Measurements from ENCODE around the gene RAB40A. TPM values are rescaled to one million over a fixed set of nuclear protein-coding genes. Genes with fewer than 3 reads are reported as not detected.
"Not testable (repeated sequence)": the region's sequence is repeated elsewhere in the genome, so short reads cannot be mapped to it uniquely, and the experiment has no call there.

RAB40A gene
- total RNA-seq, 1 donor = 0.27 TPM

DNA sequence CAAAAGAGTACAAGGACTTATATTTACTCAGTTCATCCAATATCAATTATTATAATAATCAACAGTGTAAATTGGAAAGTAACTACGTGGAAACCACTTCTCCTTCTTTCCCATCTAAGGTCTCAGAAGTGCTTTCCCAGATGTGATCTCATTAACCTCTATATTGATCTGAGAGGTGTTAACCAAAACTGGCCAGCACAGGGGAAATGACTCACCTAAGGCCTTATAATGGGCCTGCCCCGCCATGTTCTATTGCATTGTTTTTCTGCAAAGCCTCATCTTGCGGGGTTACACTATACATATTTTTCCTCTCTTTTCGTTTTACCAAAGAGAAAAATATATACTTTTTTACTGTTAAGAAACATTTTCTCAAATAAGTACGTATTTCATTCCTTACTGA, 20.5 kb downstream of the RAB40A start:
- TF ChIP-seq, protein P1, sequence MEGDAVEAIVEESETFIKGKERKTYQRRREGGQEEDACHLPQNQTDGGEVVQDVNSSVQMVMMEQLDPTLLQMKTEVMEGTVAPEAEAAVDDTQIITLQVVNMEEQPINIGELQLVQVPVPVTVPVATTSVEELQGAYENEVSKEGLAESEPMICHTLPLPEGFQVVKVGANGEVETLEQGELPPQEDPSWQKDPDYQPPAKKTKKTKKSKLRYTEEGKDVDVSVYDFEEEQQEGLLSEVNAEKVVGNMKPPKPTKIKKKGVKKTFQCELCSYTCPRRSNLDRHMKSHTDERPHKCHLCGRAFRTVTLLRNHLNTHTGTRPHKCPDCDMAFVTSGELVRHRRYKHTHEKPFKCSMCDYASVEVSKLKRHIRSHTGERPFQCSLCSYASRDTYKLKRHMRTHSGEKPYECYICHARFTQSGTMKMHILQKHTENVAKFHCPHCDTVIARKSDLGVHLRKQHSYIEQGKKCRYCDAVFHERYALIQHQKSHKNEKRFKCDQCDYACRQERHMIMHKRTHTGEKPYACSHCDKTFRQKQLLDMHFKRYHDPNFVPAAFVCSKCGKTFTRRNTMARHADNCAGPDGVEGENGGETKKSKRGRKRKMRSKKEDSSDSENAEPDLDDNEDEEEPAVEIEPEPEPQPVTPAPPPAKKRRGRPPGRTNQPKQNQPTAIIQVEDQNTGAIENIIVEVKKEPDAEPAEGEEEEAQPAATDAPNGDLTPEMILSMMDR (IDR thresholded peaks at IDR 0.05; ENCODE audit: insufficient read depth, low read length) = no peak
- no peak for DNase-seq (ENCODE audit: low read depth)
- H3K4me3 ChIP-seq (ENCODE audit: low read depth, low read length) = no peak overlapping the region

DNA sequence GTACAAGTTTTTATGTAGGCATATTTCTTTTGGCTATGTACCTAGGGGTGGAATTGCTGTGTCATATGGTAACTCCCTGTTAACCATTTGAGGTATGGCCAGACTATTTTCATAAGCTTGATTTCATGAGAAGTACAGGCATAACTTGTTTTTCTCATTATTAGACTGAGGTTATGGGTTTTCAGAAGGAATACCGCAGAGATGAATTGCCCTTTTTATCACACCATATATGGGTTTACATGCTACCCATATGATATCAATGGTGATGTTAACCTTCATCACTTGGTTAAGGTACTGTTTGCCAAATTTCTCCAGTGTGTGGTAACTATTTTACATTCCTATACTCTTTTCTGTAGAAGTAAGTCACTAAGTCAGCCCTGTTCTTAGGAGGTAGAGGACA, 23.5 kb downstream of the RAB40A start:
- H3K4me3 ChIP-seq (ENCODE audit: low read depth, low read length) = no peak overlapping the region
- TF ChIP-seq, protein P1 (IDR thresholded peaks at IDR 0.05; ENCODE audit: insufficient read depth, low read length) = no peak
- no peak for DNase-seq (ENCODE audit: low read depth)

DNA sequence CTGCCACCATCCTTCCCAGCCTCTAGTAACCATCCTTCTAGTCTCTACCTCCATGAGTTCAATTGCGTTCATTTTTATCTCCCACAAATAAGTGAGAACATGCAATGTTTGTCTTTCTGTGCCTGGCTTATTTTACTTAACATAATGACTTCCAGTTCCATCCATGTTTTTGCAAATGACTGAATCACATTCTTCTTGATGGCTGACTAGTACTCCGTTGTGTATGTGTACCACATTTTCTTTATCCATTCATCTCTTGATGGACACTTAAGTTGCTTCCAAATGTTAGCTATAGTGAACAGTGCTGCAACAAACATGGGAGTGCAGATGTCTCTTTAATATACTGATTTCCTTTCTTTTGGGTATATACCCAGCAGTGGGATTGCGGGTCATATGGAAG, 25.7 kb downstream of the RAB40A start:
- DNase-seq (ENCODE audit: low read depth) = not testable (repeated sequence)

DNA sequence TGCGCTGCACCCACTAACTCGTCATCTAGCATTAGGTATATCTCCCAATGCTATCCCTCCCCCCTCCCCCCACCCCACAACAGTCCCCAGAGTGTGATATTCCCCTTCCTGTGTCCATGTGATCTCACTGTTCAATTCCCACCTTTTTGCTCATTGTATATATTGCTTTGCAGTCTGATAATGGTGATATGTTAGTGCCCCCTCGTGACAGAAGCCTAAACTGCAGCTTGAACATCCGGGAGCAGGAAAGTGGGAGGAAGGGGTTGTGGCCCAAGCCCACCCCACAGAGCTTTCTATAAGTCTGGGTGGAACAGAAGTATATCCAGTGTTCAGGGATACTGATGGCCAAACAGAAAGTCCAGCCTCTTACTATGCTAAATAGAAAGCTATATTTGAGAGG, 29.6 kb downstream of the RAB40A start:
- not testable (repeated sequence) for H3K4me3 ChIP-seq (ENCODE audit: low read depth, low read length)
- peak; percentile 22 for DNase-seq (ENCODE audit: low read depth)
- TF ChIP-seq, protein P1 (IDR thresholded peaks at IDR 0.05; ENCODE audit: insufficient read depth, low read length) = peak; percentile 63

More for the DNA sequence above, 25.7 kb downstream of the RAB40A start:
- H3K4me3 ChIP-seq (ENCODE audit: low read depth, low read length) = not testable (repeated sequence)

DNA sequence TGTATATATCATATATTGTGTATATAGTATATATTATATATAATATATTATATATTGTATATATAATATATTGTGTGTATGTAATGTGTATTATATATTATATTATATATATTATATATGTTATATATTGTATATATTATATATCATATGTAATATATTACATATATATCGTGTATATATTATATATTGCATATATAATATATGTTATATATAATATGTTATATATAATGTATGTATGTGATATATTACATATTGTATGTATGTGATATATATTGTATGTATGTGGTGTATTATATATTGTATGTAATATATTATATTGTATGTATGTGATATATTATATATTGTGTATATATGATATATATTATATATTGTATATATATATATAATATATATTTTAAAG, 30.5 kb downstream of the RAB40A start:
- DNase-seq (ENCODE audit: low read depth) = no peak
- TF ChIP-seq, protein P1 (IDR thresholded peaks at IDR 0.05; ENCODE audit: insufficient read depth, low read length) = no peak

DNA sequence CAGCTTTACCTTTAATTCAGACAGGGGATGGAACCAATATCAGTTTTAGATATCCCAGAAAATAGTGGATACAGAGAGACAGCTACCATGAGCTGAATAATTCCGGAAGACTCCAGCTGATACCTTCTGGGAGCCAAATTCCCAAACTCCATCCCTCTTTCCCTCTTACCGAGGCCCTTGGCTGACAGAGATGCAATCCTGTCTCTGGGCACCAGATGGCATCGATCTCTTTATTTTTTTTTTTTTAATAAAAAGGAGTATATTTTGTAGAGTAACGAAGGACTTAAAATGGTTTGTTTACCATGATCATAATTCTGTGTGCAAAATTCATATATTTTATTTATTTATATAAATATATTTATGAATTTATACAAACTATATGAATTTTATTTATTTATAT, 31.0 kb downstream of the RAB40A start:
- TF ChIP-seq, protein P1 (IDR thresholded peaks at IDR 0.05; ENCODE audit: insufficient read depth, low read length) = peak; percentile 66
- H3K4me3 ChIP-seq (ENCODE audit: low read depth, low read length) = no peak overlapping the region
- peak; percentile 45 for DNase-seq (ENCODE audit: low read depth)

More for the DNA sequence above, 30.5 kb downstream of the RAB40A start:
- no peak overlapping the region for H3K4me3 ChIP-seq (ENCODE audit: low read depth, low read length)

DNA sequence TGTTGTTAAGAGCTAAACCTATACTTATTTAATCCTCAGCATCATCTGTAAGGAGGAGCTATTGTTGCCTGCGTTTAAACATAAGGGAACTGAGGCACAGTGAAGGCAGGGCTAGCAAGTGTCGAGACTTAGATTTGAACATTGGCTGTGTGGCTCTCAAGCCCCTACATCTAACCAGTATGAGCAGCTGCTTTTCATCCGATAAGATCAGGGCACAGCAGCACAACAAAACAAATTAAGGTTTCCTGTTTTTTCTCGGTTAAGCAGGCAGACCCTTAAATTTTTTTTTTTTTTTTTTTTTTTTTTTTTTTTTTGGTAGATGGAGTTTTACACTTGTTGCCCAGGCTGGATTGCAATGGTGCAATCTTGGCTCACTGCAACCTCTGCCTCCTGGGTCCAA, 35.6 kb downstream of the RAB40A start:
- DNase-seq (ENCODE audit: low read depth) = no peak
- H3K4me3 ChIP-seq (ENCODE audit: low read depth, low read length) = no peak overlapping the region
- TF ChIP-seq, protein P1 (IDR thresholded peaks at IDR 0.05; ENCODE audit: insufficient read depth, low read length) = no peak

Measured in fibroblast of the aortic adventitia (primary cell).